GM19099 (cell line): Measurements from ENCODE around the gene NPM3.

Experiments
- POLR2A ChIP-seq: IDR thresholded peaks from 3 replicates; pipeline ENCODE4 v1.6.1; 2011; ENCODE audit warnings: low read depth; ENCODE audit not compliant: insufficient read length; ENCODE audit errors: extremely low read depth

The NPM3 gene

DNA sequence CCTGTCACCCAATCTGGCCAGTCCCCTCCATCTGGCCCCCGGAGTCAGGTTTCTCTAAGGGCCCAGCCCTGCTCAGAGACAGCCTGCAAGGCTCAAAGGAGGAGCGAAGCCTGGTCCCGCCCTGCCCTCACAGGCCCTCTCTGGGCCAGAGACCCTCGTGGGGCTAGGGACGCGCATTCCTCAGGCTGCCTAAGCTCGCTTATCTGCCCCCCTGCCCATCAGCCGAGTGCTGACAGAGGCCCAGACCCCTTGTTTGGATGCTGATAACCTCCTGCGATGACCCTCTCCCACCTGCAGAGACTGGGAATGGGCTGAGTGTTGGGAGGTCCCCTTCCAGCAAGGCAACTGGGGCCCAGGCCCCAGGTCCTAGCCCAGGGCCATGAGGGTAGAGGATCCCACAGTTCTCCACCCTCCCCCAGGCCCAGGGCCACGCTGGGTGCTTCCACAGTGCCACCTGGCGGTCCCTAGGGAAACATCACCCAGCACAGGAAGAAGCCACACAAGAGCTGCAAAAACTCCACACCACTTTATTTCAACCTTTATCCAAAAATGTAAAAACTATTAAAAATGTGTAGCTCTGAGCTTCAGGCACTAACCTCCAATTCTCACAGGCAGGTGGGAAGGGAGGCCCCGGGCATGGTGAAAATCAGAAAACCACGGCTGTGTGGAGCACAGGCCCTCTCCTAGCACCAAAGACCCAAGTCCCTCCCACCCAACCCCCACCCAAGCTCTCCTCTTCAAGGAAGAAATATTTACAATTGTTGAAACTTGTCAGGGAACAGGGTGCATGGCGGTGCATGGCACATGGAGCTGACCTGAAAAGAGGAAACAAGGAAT lies 2.2 kb downstream of the NPM3 start:
- TF ChIP-seq POLR2A = no peak

DNA sequence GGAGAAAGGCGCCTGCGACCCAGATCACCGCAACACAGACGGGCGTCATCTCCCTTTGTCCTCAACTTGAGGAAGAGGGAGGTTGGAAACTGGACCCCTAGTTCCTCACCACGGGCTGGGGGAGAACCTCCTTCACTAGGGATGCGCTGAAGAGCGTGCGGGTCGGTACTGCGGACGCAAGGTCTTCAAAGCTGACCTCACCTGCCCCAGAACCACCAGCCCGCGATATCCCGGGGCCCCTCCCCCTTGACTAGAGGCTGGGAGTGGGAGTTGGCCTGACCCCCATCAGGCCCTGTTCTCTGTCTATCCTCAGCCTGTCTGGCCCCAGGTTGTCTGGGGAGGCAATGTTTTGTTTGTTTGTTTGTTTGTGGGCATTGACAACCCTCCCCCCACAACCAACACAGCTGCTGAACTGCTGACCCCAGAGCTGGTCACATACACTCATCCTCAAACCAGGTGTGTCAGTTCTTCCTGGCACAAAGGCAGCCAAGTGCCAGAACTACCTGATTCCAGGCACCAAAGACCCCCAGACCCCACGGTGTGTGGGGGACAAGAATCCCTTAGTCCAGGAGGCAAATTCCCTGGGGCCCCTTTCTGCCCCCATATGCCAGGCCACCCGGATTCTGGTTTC lies 2.9 kb downstream of the NPM3 start:
- no peak for TF ChIP-seq POLR2A

DNA sequence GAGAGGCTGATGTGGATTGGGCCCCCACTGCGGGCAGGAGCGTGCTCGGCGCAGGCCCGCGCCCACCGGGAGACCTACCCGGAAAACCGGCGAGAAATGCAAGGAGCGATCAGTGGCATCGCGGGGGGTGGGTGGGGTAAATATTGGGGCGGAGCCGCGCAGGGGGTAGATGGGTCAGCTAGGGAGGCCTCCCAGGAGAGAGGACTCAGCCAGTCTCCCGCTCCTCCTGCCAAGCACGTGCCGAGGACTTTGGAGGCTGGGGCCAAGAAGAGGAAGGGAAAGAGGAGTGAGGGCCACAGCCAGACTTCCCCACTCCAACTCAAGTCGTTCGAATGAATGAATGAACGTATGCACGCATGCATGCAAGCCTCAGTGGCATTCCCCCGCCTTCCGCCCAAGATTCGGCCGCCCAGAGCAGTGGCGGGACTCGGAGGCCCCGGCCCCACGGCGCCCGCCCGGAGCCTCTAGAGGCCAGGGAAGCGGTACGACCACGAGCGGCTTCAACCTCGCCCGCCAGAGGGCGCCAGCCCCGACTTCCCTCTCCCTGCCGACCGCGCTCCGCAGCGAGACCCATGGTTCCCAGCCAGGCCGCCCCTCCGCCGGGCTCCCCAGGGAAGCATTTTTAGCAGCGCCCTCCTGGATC lies 3.6 kb downstream of the NPM3 start:
- peak; percentile 2 for TF ChIP-seq POLR2A

DNA sequence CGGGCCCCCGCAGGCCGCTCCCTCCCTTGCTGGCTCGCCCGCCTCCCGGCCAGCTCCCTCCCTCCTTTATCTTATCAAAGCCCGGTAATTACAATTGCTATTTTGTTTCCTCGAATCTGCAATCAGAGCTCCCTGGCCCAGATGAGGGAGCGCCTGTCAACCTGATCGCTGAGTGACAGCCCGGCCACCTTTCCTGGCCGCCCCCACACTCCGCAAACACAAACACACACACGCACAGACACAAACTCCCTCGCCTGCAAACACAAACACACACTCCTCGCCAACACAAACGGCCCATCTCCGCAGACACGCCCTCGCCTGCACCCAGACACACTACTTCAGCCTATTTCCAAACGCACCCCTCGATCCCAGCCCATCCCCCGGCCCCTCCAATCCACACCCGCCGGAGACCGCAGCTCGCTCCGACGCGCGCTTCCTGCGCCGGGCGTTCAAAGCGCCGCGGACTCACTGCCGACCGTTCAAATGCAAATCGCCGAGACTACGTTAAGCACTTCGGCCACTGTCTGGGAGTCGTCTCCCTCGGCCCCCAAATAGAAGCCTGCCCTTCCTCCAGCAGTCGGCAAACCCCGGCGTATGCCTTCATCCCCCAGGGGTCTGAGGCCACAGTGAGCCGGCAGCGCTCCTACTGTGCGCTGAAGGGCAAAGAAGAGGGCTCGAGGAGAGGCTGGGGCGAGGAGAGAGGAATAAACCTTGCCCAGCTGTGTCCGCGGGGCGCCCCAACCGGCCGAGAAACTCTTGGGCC lies 4.3 kb downstream of the NPM3 start:
- peak; percentile 13 for TF ChIP-seq POLR2A

DNA sequence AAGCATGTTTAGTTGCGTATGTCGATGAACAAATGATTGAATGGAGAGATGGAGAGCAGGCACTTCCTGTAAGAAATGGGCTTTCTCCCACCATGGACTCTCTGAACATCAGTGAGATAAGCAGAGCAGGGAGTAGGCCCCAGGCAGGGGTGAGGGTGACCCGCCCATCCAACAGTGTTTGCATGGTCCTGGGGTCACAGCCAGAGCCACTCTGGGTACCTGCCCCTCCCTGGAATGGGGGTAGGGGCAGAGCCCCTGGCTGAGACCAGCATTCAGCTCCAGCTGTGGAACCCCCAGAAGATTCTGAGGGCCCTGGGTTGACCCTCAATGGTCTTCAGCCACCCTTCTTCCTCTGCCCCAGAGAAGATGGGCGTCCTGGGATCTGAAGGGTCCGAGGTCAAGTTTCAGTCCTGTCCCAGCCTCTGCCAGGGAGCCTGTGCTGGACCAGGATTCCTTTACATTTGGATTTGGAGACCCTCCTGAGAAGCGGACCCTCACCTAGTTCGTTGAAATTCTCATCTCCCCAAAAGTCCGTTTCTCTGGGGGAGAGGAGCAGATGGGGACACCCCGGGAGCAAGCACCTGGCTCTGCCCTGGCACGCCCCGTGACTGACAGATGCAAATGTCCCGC lies 5.0 kb downstream of the NPM3 start:
- TF ChIP-seq POLR2A = no peak

DNA sequence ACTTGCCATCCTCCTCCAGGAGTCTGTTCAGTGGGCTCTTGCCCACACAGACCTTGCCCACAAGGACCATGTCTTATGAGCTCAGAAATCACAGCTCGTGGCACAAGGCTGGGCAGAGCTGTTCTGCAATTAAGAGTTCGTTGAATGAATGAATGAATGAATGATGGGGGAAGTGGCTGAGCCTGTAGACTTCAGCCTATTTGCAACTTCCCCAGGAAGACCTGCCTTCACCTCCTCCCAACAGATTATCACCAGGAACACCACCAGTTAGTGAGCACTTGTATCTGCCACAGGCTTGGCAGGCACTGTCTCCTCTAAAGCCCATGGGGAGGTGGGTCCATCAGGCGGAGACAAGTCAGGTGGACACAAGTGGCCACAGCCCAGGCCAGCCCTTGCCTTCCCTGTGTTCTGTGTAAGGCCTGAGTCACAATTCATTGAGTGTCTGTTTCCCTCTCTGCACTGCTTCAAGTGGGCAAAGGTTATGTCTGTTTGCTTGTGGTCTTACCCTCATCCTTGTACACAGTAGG lies 5.6 kb downstream of the NPM3 start:
- TF ChIP-seq POLR2A = no peak

DNA sequence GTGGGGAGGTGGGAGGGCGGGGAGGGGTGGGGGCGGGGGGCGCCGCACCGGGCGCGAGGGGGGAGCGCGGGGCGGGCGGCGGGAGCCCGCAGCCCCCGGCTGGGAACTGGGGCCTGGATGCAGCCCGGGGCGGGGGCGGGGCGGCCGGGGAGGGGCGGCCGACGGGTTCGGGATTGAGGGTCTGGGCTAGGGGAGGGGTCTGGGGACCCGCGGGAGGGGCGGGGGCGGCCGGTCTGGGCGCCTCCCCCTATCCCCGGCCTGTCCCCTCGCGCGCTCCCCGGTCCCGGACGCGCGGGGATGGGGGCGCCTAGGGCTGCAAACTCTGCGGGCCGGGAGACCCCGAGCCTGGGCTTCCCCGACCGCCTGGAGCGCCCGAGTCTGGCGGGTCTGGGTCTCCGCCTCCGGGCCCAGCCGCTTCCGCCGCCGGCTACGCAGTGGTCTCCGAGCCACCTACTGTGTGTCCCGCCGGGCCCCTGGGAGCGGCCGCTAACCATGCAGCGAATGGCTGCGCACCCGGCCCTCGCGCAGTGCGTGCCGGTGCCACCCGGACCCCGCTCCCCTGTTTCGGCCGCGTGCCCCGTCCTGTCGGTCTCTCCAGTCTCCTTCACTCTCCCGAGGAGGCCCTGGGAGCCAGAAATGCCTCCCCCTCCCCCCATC lies 7.0 kb downstream of the NPM3 start:
- no peak for TF ChIP-seq POLR2A

DNA sequence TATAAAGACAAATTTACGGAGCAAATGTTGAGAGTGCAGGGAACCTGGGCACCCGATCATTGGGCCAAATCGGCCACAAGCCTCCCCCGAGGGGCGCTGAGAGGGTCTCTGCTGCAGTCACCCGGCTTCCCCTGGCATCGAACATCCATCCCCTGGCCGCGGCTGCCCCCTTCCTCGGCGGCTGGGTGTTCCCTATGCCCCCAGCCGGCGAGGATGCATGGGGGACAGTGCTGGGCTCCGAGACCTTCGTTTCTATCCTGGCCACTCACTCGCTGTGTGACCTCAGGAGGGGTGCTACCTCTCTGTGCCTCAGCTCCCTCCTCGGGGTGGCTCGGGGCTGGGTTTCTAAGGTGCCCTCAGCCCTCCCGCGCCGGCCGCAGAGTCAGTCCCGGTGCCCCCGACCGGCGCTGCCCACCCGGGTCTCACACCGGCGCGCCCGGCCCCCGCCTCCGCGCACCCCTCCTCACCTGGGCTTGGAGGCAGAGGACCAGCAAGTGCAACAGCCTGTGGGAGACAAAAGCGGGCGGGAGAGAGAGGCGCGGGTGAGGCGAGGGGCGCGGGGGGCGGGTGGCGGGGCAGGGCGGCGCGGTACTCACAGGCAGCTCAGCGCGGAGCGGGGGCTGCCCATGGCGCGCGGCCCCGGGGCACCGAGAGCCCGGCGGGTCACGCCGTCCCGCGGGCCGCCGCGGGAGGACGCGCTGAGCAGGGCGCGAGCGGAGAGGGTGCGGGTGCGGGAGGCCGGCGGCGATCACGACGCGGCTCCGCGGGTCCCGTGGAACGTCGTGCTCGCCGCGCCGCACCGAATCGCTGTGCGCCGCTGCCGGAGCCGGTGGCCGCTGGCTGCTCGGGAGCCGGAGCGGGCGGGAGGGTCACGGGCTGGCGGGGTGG lies 7.7 kb downstream of the NPM3 start, which contains the start of gene FGF8:
Gene FGF8 (minus strand): TSS at position 842 of the 888 bp plus-strand sequence. CDS start 214 bp downstream, at position 628.
- no peak for TF ChIP-seq POLR2A

DNA sequence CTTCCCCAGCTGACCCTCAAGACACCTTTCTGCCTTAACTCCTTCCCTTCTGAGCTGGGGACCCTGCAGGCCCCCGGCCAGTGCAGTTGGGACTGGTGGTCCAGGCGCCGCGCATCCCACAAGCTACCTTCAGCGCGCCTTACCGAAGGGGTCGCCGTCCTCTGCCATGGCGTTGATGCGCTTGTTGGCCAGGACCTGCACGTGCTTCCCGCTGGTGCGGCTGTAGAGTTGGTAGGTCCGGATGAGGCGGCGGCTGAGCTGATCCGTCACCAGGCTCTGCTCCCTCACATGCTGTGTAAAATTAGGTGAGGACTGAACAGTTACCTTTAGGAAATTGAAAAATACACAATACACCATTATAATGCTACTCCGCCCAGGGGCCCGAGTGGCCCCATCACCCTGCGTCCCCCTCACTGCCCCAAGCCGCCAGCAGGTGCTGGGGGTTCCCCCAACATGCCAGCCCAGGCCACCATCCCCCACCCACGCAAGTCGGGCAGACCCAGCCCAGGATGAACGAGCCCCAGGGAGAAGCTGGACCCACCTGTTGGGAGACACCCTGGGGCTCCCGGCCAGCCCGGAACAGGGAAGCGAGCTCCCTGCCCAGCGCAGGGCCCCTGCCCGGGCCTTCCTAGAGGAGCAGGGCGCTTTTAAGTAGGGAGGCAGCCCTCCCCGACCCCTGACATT lies 8.5 kb downstream of the NPM3 start:
- TF ChIP-seq POLR2A = no peak

DNA sequence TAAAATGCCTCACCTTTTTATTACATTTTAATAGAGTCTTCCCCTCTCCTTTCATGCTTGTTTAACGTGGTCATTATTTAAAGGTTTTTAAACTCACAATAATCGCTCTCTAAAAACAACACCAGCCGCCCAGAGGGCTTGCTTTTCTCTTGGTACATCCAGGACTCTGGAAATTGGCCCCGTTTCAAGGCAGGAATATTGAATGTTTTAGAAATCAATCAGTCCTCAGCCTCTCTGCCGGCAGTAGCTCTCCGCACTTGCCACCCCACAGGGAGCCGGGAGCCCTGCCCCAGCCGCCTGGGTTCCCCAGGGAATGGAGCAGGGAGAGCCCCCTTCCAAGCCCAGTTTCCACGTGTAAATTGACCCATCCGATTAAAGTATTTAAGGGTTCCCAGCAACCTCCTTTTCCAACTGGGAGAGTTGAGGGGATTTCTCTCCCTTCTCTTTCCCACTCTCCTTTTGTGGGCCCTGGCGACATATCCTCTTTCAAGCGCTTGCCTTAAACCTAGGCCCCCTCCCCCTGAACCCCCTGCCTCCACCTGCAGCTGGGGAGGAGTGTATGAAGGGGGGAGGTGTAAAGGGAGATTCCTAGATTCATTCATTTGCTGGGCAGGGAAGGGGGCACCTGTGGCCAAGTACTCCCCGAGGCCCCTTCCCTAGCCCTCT lies 9.2 kb downstream of the NPM3 start:
- TF ChIP-seq POLR2A = no peak

DNA sequence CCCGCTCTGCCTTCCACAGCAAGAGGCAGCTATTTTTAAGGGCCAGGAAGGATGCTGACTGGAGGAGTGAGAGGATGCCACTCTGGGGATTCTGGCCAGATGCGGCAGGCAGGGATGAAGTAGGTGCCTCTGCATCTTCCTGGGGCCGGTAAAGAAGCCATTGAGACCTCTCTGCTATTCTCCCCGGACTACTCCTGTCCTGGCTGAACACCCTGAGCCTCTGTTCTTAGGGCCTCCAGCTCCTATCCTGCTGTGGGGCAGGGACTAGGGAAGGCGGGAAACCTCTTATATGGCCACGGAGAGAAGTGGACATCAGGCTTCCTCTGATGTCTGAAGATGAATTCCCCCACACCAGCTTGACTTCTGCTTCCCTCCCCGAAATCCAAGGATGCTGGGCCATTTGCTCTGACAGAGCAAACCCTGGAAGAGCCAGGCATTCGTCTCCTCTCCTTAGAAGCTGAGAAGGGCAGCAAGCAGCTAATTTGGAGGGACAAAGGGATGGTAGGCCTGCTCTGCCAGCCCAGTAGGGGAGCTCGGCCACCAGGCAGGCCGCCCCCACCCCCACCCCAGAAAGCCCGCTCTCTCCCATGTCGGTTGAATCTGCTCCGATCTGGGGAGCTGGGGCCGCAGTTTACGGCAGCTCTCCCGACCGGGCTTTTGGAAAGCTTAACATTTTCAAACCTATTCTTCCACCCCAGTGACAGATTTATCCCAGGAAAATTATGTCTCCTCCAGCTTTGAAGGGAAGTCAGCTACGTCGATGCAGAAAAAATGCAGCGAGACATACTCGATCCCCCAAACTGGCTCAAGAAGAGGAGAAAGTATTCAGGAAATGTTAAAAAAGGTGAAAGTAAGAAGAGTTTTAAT lies 10.1 kb downstream of the NPM3 start:
- no peak for TF ChIP-seq POLR2A
